ENCODE results near the gene HSPB1. TPM values are rescaled to one million over a fixed set of nuclear protein-coding genes. Genes with fewer than 3 reads are reported as not detected.

The HSPB1 gene
- total and polyA plus RNA-seq, 7 experiments from 2014 or later = 26.3 to 93.5 (median 40.6) TPM

DNA sequence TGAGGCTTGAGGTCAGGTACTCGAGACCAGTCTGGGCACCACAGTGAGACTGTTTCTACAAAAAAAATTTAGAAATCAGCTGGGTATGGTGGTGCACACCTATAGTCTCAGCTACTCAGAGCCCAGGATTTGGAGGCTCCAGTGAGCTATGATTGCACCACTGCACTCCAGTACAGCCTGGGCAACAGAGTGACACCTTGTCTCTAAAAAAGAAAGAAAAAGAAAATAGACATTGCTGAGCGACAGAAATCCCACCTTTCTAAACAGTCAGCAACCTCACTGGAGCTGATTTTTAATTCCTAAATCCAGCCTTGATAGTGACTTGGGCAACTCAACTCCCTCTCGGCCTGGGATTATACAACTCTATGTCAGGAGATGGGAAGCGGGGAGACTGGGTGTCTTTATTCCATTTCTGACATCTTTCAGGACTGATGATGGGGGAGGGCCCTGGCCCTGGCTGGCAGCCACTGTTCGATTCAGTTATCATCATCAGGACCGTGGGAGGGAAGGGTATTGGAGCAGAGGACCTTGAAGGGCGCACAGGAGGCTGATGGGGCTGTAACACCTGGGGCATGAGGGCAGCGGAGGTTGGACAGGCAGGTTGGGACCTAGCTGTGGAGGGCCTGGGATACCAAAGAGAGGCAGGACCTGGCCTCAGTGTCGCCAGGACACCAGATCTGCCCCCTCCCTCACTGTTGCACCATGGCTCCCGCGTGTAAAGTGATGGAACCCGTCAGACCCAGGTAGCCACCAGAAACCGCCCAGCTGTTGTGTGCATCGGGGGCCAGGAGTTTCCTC is 14.7 kb downstream of the HSPB1 start:
- DNase-seq (peak in 2 of 9 donors; percentile 1 to 7), ATAC-seq (no peak)
- H3K27ac Mint-ChIP-seq = peak overlapping the region; percentile 76 to 99 (median 94)
- ChIA-PET CTCF (interaction anchor here (0.6 to 8.0 kb wide), 8 partner anchors 20 to 140 kb away, joined by 3 to 79 read pairs (median 10); partner anchors contain the start of gene YWHAG), POLR2A (interaction anchor here (0.7 to 5.4 kb wide), 16 partner anchors 11 to 163 kb away, joined by 3 to 57 read pairs (median 4); partner anchors contain the start of genes HSPB1 and YWHAG)
- peak overlapping the region; percentile 88 for H3K27ac ChIP-seq (ENCODE audit: low read depth, low read length)
- H3K4me1 ChIP-seq (ENCODE audit: control insufficient read depth in 2 of 2, insufficient read depth in 2 of 2, low read length in 2 of 2) = peaks cover 12 to 17% of the 10 kb centered on the region in 2 donors
- intact Hi-C loops (cut with micrococcal nuclease) = loop anchor here (5.0 to 10.0 kb wide), 3 partner anchors 35 to 1380 kb away; partner anchors contain the start of genes POR (in 2 of the 2) and RSBN1L (in 1 of the 2)
- peak overlapping the region; percentile 94 for H3K4me3 ChIP-seq (ENCODE audit: low read length)
- peaks cover 0 to 6% (median 0%) of the 10 kb centered on the region in 3 experiments for H3K36me3 ChIP-seq (ENCODE audit: control insufficient read depth in 2 of 3, insufficient read depth in 3 of 3, low read length in 3 of 3)
- peak overlapping the region; percentile 84 to 98 (median 94) for H3K4me3 Mint-ChIP-seq
- H3K4me1 Mint-ChIP-seq = peaks cover 13 to 35% (median 29%) of the 10 kb centered on the region in 7 donors
- peaks cover 0 to 2% (median 0%) of the 10 kb centered on the region in 11 donors for H3K9me3 Mint-ChIP-seq
- H3K9me3 ChIP-seq (ENCODE audit: control insufficient read depth in 2 of 3, low read length in 3 of 3) = no peaks in the 10 kb centered on the region
- H3K27me3 ChIP-seq (ENCODE audit: control insufficient read depth in 2 of 2, insufficient read depth in 2 of 2, low read length in 2 of 2) = no peaks in the 10 kb centered on the region
- H3K36me3 Mint-ChIP-seq = peaks cover 0 to 2% (median 0%) of the 10 kb centered on the region in 5 donors
- H3K27me3 Mint-ChIP-seq = no peaks in the 10 kb centered on the region

DNA sequence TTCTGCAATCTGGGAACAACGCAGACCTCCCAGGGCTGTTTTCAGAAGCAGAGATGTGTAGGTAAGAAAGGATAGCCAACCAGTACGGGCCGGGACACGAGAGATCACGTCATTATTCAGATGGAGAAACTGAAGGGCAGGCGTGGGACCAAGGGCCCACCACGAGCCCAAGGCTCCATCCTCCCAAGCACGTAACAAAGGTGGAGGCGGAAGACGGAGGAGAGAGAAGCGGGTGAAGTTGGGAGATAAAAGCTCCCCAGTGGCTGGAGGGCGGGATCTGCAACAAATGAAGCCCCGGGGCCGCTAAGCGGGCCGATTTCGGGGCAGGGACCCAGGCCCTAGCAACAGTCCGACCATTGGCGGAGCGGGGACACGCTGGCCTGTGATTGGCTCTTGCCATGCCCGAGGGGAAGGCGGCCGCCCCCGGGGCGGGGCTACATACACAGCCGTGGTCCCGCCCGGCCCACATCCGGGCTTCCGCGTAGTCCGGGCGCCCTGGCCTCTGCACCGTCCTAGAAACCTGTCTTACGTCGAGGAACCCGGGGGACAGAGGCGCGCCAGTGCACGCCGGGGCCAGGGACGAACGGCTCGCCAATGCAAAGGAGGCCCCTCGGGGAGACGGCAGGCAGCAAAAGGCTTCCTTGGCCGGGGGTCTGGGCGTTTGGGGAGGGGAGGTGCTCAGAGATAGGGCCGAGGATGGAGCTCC is 15.5 kb downstream of the HSPB1 start:
- H3K4me1 Mint-ChIP-seq = peaks cover 13 to 35% (median 29%) of the 10 kb centered on the region in 7 donors
- H3K4me3 ChIP-seq (ENCODE audit: low read length) = peak overlapping the region; percentile 94
- DNase-seq (peak; percentile 87 to 94 (median 92)), ATAC-seq (peak; percentile 95)
- peaks cover 0 to 6% (median 0%) of the 10 kb centered on the region in 3 experiments for H3K36me3 ChIP-seq (ENCODE audit: control insufficient read depth in 2 of 3, insufficient read depth in 3 of 3, low read length in 3 of 3)
- H3K36me3 Mint-ChIP-seq = peaks cover 0 to 2% (median 0%) of the 10 kb centered on the region in 5 donors
- H3K27ac ChIP-seq (ENCODE audit: low read depth, low read length) = peak overlapping the region; percentile 88
- H3K27me3 Mint-ChIP-seq = no peaks in the 10 kb centered on the region
- peaks cover 12 to 17% of the 10 kb centered on the region in 2 donors for H3K4me1 ChIP-seq (ENCODE audit: control insufficient read depth in 2 of 2, insufficient read depth in 2 of 2, low read length in 2 of 2)
- H3K27ac Mint-ChIP-seq = peak overlapping the region; percentile 76 to 99 (median 94)
- CTCF ChIA-PET = interaction anchor here (0.6 to 8.0 kb wide), 8 partner anchors 10 to 1165 kb away, joined by 3 to 79 read pairs (median 4); partner anchors contain the start of gene YWHAG
- POLR2A ChIA-PET = interaction anchor here (0.7 to 5.4 kb wide), 17 partner anchors 10 to 163 kb away, joined by 3 to 57 read pairs (median 4); partner anchors contain the start of genes HSPB1 and YWHAG
- no peaks in the 10 kb centered on the region for H3K27me3 ChIP-seq (ENCODE audit: control insufficient read depth in 2 of 2, insufficient read depth in 2 of 2, low read length in 2 of 2)
- peak overlapping the region; percentile 84 to 98 (median 94) for H3K4me3 Mint-ChIP-seq
- intact Hi-C loops (cut with micrococcal nuclease) = loop anchor here (1.0 to 10.0 kb wide), 10 partner anchors 15 to 1379 kb away; partner anchors contain the start of genes POR (in 2 of the 2), RHBDD2 (in 1 of the 2), RSBN1L (in 1 of the 2) and YWHAG (in 1 of the 2)
- peaks cover 0 to 2% (median 0%) of the 10 kb centered on the region in 11 donors for H3K9me3 Mint-ChIP-seq
- no peaks in the 10 kb centered on the region for H3K9me3 ChIP-seq (ENCODE audit: control insufficient read depth in 2 of 3, low read length in 3 of 3)

DNA sequence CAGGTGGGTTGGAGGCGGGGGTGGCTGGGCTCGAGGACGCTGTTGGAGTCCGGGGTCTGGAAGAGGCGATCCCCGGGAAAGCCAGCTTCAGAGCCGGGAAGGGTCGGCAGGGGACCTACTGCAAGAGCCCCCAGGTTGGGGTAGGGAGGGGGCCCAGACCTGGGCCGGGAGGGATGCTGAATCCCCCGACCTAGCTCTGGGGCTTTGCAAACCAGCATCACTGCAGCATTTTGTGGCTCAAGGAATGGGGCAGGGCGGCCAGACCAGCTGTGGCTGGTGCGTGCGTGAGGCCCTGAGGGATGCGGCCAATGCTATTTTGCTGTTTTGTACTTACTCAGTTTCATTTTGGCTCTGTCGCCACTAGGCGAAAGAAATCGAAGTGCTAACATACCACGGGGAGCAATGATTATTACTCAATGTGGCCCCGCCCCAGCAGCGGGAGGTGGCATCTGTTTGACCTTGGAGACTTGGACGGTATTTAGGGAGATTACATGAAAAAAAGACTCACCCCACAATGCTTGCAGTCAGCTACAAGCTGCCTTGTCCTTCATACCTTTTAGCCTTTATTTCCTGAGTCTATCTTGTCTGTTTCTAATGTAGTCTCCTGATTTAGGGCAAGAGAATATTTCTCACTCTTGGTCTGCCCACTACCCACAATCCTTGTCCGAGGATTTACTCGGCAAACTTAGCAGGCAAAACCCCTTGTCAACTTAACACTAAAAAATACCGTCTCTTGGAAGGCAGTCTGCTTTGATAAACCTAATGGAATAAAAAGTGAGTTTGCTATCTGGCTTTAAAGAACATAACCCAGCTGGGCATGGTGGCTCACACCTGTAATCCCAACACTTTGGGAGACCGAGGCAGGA is 16.2 kb downstream of the HSPB1 start:
- POLR2A ChIA-PET = interaction anchor here (0.8 to 5.4 kb wide), 14 partner anchors 9 to 164 kb away, joined by 3 to 57 read pairs (median 4); partner anchors contain the start of genes HSPB1 and YWHAG
- CTCF ChIA-PET = interaction anchor here (0.5 to 8.0 kb wide), 11 partner anchors 11 to 1165 kb away, joined by 3 to 79 read pairs (median 4); partner anchors contain the start of gene YWHAG
- peak; percentile 54 for ATAC-seq
- Histone ChIP-seq H3K4me3 (ENCODE audit: low read length) (peak overlapping the region; percentile 94), H3K36me3 (ENCODE audit: control insufficient read depth in 2 of 3, insufficient read depth in 3 of 3, low read length in 3 of 3) (peaks cover 0 to 6% (median 0%) of the 10 kb centered on the region in 3 experiments), H3K27me3 (ENCODE audit: control insufficient read depth in 2 of 2, insufficient read depth in 2 of 2, low read length in 2 of 2) (no peaks in the 10 kb centered on the region), H3K27ac (ENCODE audit: low read depth, low read length) (peak overlapping the region; percentile 88), H3K4me1 (ENCODE audit: control insufficient read depth in 2 of 2, insufficient read depth in 2 of 2, low read length in 2 of 2) (peaks cover 12 to 17% of the 10 kb centered on the region in 2 donors), H3K9me3 (ENCODE audit: control insufficient read depth in 2 of 3, low read length in 3 of 3) (no peaks in the 10 kb centered on the region)
- Mint-ChIP-seq H3K9me3 (peaks cover 0 to 2% (median 0%) of the 10 kb centered on the region in 11 donors), H3K4me1 (peaks cover 13 to 34% (median 29%) of the 10 kb centered on the region in 7 donors), H3K36me3 (peaks cover 0 to 2% (median 0%) of the 10 kb centered on the region in 5 donors), H3K27ac (peak overlapping the region; percentile 76 to 99 (median 94)), H3K4me3 (peak overlapping the region; percentile 84 to 98 (median 94)), H3K27me3 (no peaks in the 10 kb centered on the region)
- DNase-seq = peak in 8 of 9 donors; percentile 33 to 69 (median 56)
- intact Hi-C loops (cut with micrococcal nuclease) = loop anchor here (1.0 to 10.0 kb wide), 10 partner anchors 15 to 1379 kb away; partner anchors contain the start of genes POR (in 2 of the 2), RHBDD2 (in 1 of the 2), RSBN1L (in 1 of the 2) and YWHAG (in 1 of the 2)

DNA sequence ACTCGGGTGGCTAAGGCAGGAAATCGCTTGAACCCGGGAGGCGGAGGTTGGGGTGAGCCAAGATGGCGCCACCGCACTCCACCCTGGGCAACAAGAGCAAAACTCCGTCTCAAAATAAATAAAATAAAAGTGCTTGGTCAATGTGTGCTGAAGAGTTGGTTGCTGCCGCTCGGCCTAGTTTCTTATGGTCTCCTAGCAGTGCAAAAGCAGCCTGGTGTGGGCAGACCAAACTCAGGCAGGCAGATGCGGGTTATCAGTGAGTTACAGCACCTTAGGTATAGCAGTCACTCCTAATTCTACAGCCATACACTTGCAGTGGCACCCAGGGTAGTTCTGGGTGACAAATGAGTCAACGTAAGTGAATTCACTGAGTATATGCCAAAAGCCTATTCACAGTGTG is 22.6 kb downstream of the HSPB1 start:
- ATAC-seq = no peak
- Histone ChIP-seq H3K27ac (ENCODE audit: low read depth, low read length) (no peak overlapping the region), H3K27me3 (ENCODE audit: control insufficient read depth in 2 of 2, insufficient read depth in 2 of 2, low read length in 2 of 2) (no peaks in the 10 kb centered on the region), H3K4me3 (ENCODE audit: low read length) (no peak overlapping the region), H3K36me3 (ENCODE audit: control insufficient read depth in 2 of 3, insufficient read depth in 3 of 3, low read length in 3 of 3) (peaks cover 5 to 25% (median 6%) of the 10 kb centered on the region in 3 experiments), H3K4me1 (ENCODE audit: control insufficient read depth in 2 of 2, insufficient read depth in 2 of 2, low read length in 2 of 2) (no peaks in the 10 kb centered on the region), H3K9me3 (ENCODE audit: control insufficient read depth in 2 of 3, low read length in 3 of 3) (no peaks in the 10 kb centered on the region)
- Mint-ChIP-seq H3K9me3 (peaks cover 0 to 1% (median 0%) of the 10 kb centered on the region in 11 donors), H3K4me1 (peaks cover 12 to 36% (median 27%) of the 10 kb centered on the region in 7 donors), H3K4me3 (no peak overlapping the region), H3K27me3 (no peaks in the 10 kb centered on the region), H3K27ac (peak overlapping the region in 1 of 9 donors; percentile 38), H3K36me3 (peaks cover 9 to 25% (median 17%) of the 10 kb centered on the region in 5 donors)
- ChIA-PET POLR2A (interaction anchor here (1.1 to 1.4 kb wide), 2 partner anchors 23 to 33 kb away, joined by 3 read pairs; partner anchors contain the start of gene HSPB1), CTCF (interaction anchor here (1.2 kb wide), 1 partner anchor 34 kb away, joined by 3 read pairs; no protein-coding TSS in a partner anchor)
- DNase-seq = no peak
- intact Hi-C loops (cut with micrococcal nuclease) = no loop called here

DNA sequence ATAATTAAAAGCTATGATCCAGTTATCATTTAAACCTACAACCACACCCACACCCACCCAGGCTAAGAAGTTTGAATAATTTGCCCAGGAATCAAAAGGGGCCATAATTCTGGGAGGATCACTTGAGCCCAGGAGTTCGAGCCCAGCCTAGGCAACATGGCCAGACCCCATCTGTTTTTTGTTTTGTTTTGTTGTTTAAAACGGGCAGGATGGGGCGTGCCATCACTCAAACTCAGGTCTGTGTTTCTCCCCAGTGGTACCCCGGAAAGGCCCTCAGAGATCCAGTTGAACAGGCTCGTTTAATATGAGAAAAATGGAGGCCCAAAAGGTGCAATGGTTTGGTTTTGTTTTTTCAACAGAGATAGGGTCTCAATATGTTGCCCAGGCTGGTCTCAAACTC is 23.3 kb downstream of the HSPB1 start:
- Mint-ChIP-seq H3K4me3 (no peak overlapping the region), H3K36me3 (peaks cover 9 to 25% (median 19%) of the 10 kb centered on the region in 5 donors), H3K9me3 (peaks cover 0 to 1% (median 0%) of the 10 kb centered on the region in 11 donors), H3K27me3 (no peaks in the 10 kb centered on the region), H3K4me1 (peaks cover 17 to 43% (median 33%) of the 10 kb centered on the region in 7 donors), H3K27ac (no peak overlapping the region)
- DNase-seq = no peak
- Histone ChIP-seq H3K9me3 (ENCODE audit: control insufficient read depth in 2 of 3, low read length in 3 of 3) (no peaks in the 10 kb centered on the region), H3K4me1 (ENCODE audit: control insufficient read depth in 2 of 2, insufficient read depth in 2 of 2, low read length in 2 of 2) (no peaks in the 10 kb centered on the region), H3K27ac (ENCODE audit: low read depth, low read length) (no peak overlapping the region), H3K27me3 (ENCODE audit: control insufficient read depth in 2 of 2, insufficient read depth in 2 of 2, low read length in 2 of 2) (no peaks in the 10 kb centered on the region), H3K36me3 (ENCODE audit: control insufficient read depth in 2 of 3, insufficient read depth in 3 of 3, low read length in 3 of 3) (peaks cover 6 to 26% (median 8%) of the 10 kb centered on the region in 3 experiments), H3K4me3 (ENCODE audit: low read length) (no peak overlapping the region)
- ChIA-PET POLR2A (interaction anchor here (1.4 kb wide), 1 partner anchor 32 kb away, joined by 3 read pairs; no protein-coding TSS in a partner anchor), CTCF (no interaction called here)
- intact Hi-C loops (cut with micrococcal nuclease) = no loop called here
- ATAC-seq = no peak

Data from naive thymus-derived CD4-positive, alpha-beta T cell (primary cell).